ES-I3 (cell line): ENCODE measurements around the gene GM2A.
"Not testable (repeated sequence)": the region's sequence is repeated elsewhere in the genome, so short reads cannot be mapped to it uniquely, and the experiment has no call there.

Experiments
- H3K36me3 ChIP-seq: 2 replicates; pipeline ENCODE4 v1.6.1; 2013; ENCODE audit warnings: mild to moderate bottlenecking, low read length, control low read depth, moderate library complexity; ENCODE audit not compliant: insufficient read depth
- H3K4me1 ChIP-seq: 2 replicates; pipeline ENCODE4 v1.6.1; 2013; ENCODE audit warnings: mild to moderate bottlenecking, control low read depth, low read length; ENCODE audit not compliant: insufficient read depth
- H3K9ac ChIP-seq: 2 replicates; pipeline ENCODE4 v1.6.1; 2013; ENCODE audit warnings: low read depth, mild to moderate bottlenecking, low read length, moderate library complexity
- H3K9me3 ChIP-seq: 2 replicates; pipeline ENCODE4 v1.6.1; 2013; ENCODE audit warnings: mild to moderate bottlenecking, low read length, moderate library complexity; ENCODE audit not compliant: control insufficient read depth, insufficient read depth

The GM2A gene

GRCh38 chr5:151222054-151222789 is 30.8 kb upstream of the GM2A start:
- Histone ChIP-seq H3K9ac (no peak overlapping the region), H3K4me1 (peaks cover 23% of the 10 kb centered on the region), H3K9me3 (no peaks in the 10 kb centered on the region), H3K36me3 (no peaks in the 10 kb centered on the region)

- H3K9ac ChIP-seq: peak overlapping the region; percentile 94
- H3K36me3 ChIP-seq: no peaks in the 10 kb centered on the region
- H3K4me1 ChIP-seq: peaks cover 23% of the 10 kb centered on the region
- H3K9me3 ChIP-seq: no peaks in the 10 kb centered on the region
These were observed 30.1 kb upstream of the GM2A start for GRCh38 chr5:151222790-151223446.

GRCh38 chr5:151223447-151224264 is 29.3 kb upstream of the GM2A start, which contains the start of gene CCDC69:
Gene CCDC69 (minus strand): TSS chr5:151224092. CDS start chr5:151223970, 122 bp downstream.
- Histone ChIP-seq H3K4me1 (peaks cover 23% of the 10 kb centered on the region), H3K9ac (peak within 1 kb of the TSS; percentile 94), H3K36me3 (no peaks in the 10 kb centered on the region), H3K9me3 (no peaks in the 10 kb centered on the region)

GRCh38 chr5:151224372-151224771 is 28.6 kb upstream of the GM2A start:
- Histone ChIP-seq H3K9ac (peak overlapping the region; percentile 94; the same call in 1 of the 2 replicates), H3K9me3 (no peaks in the 10 kb centered on the region), H3K36me3 (no peaks in the 10 kb centered on the region), H3K4me1 (peaks cover 23% of the 10 kb centered on the region)

- Histone ChIP-seq H3K4me1 (peaks cover 23% of the 10 kb centered on the region), H3K9me3 (no peaks in the 10 kb centered on the region), H3K36me3 (no peaks in the 10 kb centered on the region), H3K9ac (no peak overlapping the region)
These were observed 27.9 kb upstream of the GM2A start for GRCh38 chr5:151225071-151225470.

- no peak overlapping the region for H3K9ac ChIP-seq
- no peaks in the 10 kb centered on the region for H3K36me3 ChIP-seq
These were observed 27.5 kb upstream of the GM2A start for GRCh38 chr5:151225475-151225874.

GRCh38 chr5:151227918-151228447 is 25.0 kb upstream of the GM2A start:
- H3K36me3 ChIP-seq: no peaks in the 10 kb centered on the region
- H3K4me1 ChIP-seq: peaks cover 15% of the 10 kb centered on the region
- H3K9ac ChIP-seq: no peak overlapping the region
- H3K9me3 ChIP-seq: no peaks in the 10 kb centered on the region

More at GRCh38 chr5:151225475-151225874, 27.5 kb upstream of the GM2A start:
- Histone ChIP-seq H3K4me1 (peaks cover 23% of the 10 kb centered on the region), H3K9me3 (no peaks in the 10 kb centered on the region)

GRCh38 chr5:151228986-151229385 is 24.0 kb upstream of the GM2A start:
- Histone ChIP-seq H3K36me3 (no peaks in the 10 kb centered on the region), H3K9ac (no peak overlapping the region), H3K4me1 (peaks cover 15% of the 10 kb centered on the region), H3K9me3 (no peaks in the 10 kb centered on the region)

GRCh38 chr5:151230048-151230680 is 22.8 kb upstream of the GM2A start:
- Histone ChIP-seq H3K36me3 (no peaks in the 10 kb centered on the region), H3K9me3 (no peaks in the 10 kb centered on the region), H3K4me1 (peaks cover 7% of the 10 kb centered on the region), H3K9ac (no peak overlapping the region)

GRCh38 chr5:151231359-151231758 is 21.6 kb upstream of the GM2A start:
- H3K36me3 ChIP-seq: no peaks in the 10 kb centered on the region
- H3K9me3 ChIP-seq: no peaks in the 10 kb centered on the region
- H3K9ac ChIP-seq: no peak overlapping the region
- no peaks in the 10 kb centered on the region for H3K4me1 ChIP-seq

GRCh38 chr5:151233616-151234085 is 19.3 kb upstream of the GM2A start:
- Histone ChIP-seq H3K9me3 (no peaks in the 10 kb centered on the region), H3K9ac (no peak overlapping the region), H3K4me1 (peaks cover 4% of the 10 kb centered on the region; the same call in 1 of the 2 replicates), H3K36me3 (no peaks in the 10 kb centered on the region)

- Histone ChIP-seq H3K4me1 (peaks cover 5% of the 10 kb centered on the region; the same call in 1 of the 2 replicates), H3K9me3 (no peaks in the 10 kb centered on the region), H3K9ac (no peak overlapping the region), H3K36me3 (no peaks in the 10 kb centered on the region)
These were observed 18.3 kb upstream of the GM2A start for GRCh38 chr5:151234476-151235238.

GRCh38 chr5:151235239-151235571 is 17.8 kb upstream of the GM2A start:
- not testable (repeated sequence) for H3K4me1 ChIP-seq, H3K9ac ChIP-seq, H3K36me3 ChIP-seq

More at GRCh38 chr5:151235239-151235571, 17.8 kb upstream of the GM2A start:
- not testable (repeated sequence) for H3K9me3 ChIP-seq
